ENCODE data around the gene ADAMTS2.
"Not testable (repeated sequence)": the region's sequence is repeated elsewhere in the genome, so short reads cannot be mapped to it uniquely, and the experiment has no call there.

The ADAMTS2 gene

GRCh38 chr5:179296150-179296821 is 49.0 kb downstream of the ADAMTS2 start:
- no peak for DNase-seq (ENCODE audit: low read depth)

DNA sequence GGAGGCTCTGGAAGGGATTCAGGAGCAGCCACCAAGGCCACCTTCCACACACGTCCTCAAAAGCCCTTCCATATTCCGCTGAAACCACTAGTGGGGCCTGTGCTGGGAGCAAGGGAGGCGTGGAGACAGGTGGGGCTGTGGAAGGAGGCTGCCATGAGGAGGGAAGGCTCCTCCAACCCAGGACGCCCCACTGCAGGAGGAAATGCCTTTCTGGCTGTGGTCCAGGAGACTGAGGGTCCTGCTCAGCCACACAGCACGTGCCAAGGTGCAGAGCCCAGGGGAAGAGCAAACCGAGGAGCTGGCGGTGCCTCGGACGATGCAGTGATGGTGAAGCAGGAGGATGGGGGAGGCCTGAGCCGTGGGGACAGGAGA is 49.5 kb downstream of the ADAMTS2 start:
- DNase-seq (ENCODE audit: low read depth), result no peak

DNA sequence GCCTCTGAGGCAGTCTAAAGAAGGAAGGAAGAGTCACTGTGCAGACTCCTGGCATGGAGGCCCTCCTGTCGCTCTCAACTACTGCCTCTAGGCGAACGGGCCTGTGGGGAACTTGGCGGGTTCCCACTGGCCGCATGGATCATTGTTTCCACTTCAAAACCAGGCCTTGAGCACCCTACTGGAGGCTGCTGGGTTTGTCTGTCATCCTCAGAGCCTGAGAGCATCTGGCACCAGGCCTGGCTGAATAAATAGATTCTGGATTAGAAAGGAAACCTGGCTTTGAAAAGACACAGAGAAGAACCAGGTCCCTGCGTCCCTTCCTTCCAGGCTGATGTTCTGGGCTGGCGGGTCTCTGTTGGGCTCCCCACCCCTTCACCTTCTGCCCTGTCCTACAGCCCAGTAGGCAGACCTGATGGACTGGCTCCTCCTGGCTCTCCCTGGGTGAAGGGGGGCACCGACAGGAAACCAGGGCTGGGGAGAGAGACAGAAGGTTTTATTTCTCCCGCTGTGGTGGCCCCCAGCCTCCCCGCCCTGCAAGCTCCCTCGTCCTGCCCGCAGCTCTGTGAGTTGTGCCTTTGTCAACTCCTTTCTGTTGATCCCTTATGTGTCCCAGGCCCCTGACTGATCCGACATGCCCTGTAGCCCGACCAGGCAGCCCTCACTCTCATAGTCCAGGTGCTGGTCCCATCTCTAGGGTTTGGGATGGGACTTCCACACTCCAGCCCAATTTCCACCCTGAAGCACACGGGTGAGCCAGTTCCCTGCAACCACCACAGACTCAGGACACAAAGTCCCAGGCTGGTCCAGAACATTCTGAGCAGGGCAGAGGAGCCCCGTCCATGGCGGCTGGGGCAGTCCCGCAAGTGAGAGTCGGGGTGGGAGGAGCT is 50.1 kb downstream of the ADAMTS2 start:
- no peak for DNase-seq (ENCODE audit: low read depth)

GRCh38 chr5:179294131-179294780 is 51.0 kb downstream of the ADAMTS2 start:
- DNase-seq (ENCODE audit: low read depth), result no peak

DNA sequence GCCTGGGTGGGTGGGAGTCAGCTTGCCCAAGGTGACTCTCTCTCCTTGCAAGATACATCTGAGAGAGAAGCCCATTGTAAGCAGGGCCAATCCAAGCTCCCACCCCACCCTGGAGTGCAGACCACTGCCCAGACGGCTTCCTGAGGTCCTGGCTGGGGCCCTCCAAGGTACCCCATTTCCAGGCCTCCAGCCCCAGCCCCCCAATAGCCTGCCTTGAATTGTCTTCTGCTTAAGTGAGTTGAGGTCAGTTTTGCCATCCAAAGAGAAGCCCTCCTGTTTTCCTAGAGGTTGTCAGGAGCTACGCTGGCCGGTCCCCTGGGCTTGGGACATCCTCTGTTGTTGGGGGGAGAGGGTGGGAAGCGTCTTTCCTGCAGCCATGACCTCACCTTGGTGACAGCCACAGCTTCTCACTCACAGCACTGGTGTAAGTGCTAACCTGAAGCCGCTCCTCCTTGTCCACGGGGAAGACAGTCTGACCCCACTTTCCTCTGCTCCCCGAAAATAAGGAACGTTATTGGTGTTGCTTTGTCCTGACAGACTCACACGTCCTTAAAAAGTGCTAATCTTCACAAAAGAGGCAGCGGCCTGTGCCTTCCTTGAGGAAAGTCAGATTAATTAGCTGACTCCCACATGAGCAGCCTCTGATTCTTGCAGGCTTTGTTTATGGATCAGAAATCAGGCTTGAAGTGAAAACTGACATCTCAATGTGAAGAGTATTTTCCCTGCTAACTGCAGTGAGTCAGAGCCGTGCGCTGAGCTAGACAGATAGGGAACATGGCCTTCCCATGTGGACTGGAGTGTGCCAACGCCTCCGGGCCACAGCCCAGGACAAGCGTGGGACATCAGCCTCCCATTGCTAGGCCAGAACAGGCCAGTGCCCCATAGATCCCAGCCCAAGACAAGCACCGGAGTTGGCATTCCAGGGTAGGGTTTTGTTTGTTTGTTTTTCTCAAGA is 52.3 kb downstream of the ADAMTS2 start:
- no peak for DNase-seq (ENCODE audit: low read depth)

GRCh38 chr5:179292202-179292601 is 53.1 kb downstream of the ADAMTS2 start:
- DNase-seq (ENCODE audit: low read depth), result no peak

DNA sequence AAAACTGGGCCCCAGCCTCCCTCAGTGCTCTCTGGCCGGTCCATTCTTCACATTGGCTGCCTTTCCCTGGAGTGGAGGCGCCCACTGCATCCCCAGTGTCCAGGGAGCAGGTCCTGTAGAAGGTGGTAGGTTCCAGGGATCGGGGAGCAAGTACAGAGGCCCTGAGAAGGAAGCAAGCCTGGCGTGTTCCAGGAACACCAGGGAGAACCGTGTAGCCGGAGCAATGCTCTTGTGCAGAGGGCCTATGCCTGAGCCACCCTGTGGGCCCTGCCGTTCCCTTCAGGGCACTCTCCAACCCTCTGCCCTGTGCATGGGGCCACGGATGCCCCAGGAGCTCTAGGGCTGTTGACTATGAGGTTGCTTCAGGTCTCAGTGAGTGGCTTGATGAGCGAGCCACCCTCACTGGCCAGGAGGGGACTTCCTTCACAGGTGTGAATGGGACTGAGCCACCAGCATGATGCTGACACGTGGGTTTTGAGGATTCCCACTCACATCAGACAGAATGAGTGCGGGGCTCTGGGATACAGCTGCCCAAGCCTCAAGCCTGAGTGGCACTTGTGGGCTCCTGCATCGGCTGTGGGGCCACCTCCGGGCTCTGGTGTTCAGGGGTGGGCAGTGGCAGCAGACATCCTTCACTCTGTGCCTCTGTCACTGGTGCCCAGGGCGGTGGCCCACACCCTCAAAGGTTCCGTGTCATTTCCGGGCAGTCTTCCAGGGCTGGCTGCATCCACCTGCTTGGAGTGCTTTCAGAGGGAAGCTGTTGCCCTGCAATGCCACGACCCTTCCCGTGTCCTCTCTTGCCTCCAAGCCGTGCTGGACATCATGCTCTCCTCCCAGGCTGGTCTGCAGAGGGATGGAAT is 54.4 kb downstream of the ADAMTS2 start:
- no peak for DNase-seq (ENCODE audit: low read depth)

- DNase-seq (ENCODE audit: low read depth), result no peak
Observed at GRCh38 chr5:179289756-179290385, 55.4 kb downstream of the ADAMTS2 start.

- DNase-seq (ENCODE audit: low read depth), result no peak
Observed at GRCh38 chr5:179288809-179289185, 56.5 kb downstream of the ADAMTS2 start.

DNA sequence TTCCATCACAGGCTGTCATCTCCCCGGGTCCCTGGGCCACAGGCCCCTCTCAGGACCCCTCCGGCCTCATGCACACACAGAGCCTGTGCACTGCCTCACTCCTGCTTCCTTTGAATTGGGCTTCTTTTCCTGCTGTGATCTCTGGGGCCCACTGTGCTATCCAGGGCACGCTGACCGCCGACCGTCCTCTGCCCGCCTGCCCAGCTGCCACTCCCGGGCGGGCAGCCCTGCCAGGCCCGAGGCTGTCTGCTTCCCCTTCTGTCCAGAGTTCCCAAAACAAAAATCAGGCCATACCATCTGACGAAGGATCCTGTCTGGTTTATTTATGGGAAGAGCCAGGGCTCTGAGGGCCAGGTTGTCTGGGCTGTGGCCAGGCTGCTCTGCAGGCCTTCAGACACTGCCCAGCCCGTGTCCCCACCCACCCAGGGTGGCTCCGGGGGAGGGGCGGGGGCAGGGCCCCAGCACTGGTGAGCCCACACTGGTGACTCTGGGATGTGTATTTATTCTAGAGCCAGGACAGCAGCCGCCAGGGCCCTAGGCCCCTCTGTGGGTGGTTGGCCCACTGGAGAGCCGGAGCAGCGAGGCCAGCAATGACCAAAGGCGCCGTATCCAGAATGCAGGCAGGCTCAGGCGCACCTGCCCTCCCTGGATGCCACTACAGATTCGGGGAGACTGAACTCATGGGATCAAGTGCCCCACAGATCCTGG is 57.0 kb downstream of the ADAMTS2 start:
- no peak for DNase-seq (ENCODE audit: low read depth)

GRCh38 chr5:179287631-179288030 is 57.6 kb downstream of the ADAMTS2 start:
- DNase-seq (ENCODE audit: low read depth), result no peak

GRCh38 chr5:179287071-179287470 is 58.2 kb downstream of the ADAMTS2 start:
- DNase-seq (ENCODE audit: low read depth), result no peak

DNA sequence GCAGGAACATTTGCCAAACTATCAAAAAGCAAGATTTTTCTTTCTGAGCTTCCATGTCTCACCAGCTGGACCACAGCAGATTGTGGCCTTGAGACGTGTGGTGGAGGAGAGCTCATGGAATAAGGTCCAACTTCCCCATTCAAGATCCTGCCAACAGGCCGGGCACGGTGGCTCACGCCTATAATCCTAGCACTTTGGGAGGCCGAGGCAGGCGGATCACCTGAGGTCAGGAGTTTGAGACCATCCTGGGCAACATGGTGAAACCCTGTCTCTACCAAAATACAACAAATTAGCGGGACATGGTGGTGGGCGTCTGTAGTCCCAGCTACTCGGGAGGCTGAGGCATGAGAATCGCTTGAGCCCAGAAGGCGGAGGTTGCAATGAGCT is 59.5 kb downstream of the ADAMTS2 start:
- DNase-seq (ENCODE audit: low read depth), result not testable (repeated sequence)

DNA sequence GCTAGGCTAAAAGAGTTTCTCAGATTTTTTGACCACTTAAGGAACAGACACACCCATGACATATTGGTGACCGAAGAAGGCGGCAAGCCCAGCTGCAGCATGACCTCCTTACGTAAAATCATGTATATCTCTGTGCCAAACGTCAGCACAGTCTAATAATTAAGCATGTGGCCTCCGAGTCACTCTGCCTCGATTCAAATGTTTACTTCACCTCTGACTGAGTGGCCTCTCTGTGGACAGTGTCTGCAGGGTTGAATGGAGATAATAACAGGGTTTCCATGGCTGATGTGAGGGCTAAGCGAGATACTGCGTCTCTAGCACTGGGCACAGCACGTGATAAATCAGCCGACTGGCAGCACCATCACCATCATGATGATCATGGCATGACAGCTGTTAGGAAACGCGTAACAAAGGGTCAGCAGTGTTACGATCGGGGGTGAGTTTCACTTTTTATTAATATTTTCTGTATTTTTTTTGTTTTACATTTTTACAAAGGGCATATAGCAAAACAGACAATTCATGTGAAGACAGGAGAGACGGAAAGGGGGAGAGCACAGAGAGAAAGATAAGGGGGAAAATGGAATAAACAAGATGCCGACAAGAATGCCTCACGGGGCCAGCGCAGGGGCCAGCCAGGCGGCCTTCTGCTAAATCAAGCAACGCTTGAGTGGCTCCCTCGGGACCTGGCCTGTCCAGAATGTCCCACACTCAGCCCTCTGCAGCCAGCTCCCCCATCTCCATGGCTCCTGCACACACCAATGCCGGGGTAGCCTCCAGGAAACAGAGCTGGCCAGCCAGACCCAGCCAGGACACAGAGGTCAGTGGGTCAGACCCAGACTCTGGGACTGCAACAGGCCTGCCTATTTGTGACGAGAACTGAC is 60.3 kb downstream of the ADAMTS2 start:
- no peak for DNase-seq (ENCODE audit: low read depth)

DNA sequence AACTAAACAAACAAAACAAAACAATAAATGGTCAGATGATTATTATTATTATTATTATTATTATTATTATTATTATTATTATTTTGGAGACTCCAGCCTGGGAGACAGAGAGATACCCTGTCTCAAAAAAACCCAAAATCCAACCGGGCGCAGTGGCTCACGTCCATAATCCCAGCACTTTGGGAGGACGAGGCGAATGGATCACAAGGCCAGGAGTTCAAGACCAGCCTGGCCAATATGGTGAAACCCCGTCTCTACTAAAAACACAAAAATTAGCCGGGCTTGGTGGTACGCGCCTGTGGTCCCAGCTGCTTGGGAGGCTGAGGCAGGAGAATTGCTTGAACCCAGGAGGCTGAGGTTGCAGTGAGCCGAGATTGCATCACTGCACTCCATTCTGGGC is 61.4 kb downstream of the ADAMTS2 start:
- DNase-seq (ENCODE audit: low read depth), result not testable (repeated sequence)

- no peak for DNase-seq (ENCODE audit: low read depth)
Observed at GRCh38 chr5:179281694-179282093, 63.6 kb downstream of the ADAMTS2 start.

GRCh38 chr5:179280095-179280490 is 65.2 kb downstream of the ADAMTS2 start:
- DNase-seq (ENCODE audit: low read depth), result no peak

DNA sequence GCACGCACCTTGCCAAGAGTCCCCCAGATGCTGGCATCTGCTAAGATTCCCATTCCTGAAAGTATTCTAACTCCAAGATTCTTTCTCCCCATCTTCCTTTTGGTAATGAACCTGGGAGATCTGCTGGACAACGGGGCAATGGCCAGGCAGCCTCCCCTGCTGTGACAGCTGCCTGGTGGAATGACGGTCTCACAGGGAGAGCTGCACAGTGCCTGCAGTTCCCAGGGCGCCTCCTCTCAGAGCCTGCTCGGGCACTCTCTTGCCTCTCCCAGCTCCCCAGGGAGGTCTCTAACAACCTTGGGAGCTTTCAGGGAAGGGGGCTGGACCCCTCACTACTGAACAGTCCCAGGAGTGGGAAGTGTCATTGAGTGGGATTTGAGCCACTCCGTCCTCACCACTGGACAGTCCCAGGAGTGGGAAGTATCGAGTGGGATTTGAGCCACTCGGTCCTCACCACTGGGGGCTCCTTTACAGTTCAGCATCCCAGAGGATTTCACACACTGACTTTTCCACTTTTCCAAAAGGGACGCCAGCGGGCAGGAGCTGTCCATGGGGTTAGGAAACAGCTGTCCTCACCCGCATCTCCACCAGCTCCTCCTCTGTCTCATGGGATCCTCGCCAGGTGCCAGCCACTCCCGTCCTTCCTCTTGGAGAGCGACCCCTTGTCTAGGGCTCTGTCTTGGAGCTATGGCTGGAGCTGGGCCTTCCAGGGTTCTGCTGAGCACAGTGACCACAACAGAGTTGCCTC is 65.7 kb downstream of the ADAMTS2 start:
- DNase-seq (ENCODE audit: low read depth), result no peak

Data from ELR (cell line).